Neural cell (in vitro differentiated cells): Measurements from ENCODE around the gene CRB2. TPM values are rescaled to one million over a fixed set of nuclear protein-coding genes. Genes with fewer than 3 reads are reported as not detected.

Experiments used
- H2AFZ ChIP-seq: fragments of 200-600, 300-800 bp; sonication (generic), shearing (Covaris generic); 2 replicates; pipeline ENCODE4 v1.6.0; 2014; ENCODE audit warnings: low read depth, mild to moderate bottlenecking, antibody characterized with exemption, low read length, moderate library complexity
- H3F3A ChIP-seq: fragments of 200-600 bp; shearing (Covaris generic); 2 replicates; pipeline ENCODE4 v1.6.1; 2016; ENCODE audit warnings: mild to moderate bottlenecking, moderate library complexity, mixed read lengths, antibody characterized with exemption, low read length; ENCODE audit not compliant: insufficient read depth, poor library complexity, severe bottlenecking
- H3K27ac ChIP-seq: fragments of 200-600, 300-800 bp; sonication (generic), shearing (Covaris generic); 2 replicates; pipeline ENCODE4 v1.5.1; 2014; ENCODE audit warnings: mild to moderate bottlenecking, low read length, moderate library complexity
- H3K27me3 ChIP-seq: fragments of 300-800, 200-600 bp; sonication (generic), shearing (Covaris generic); 2 replicates; pipeline ENCODE4 v1.6.0; 2014; ENCODE audit warnings: mild to moderate bottlenecking, low read depth, low read length, moderate library complexity; ENCODE audit not compliant: insufficient read depth
- H3K36me3 ChIP-seq: fragments of 300-800, 200-600 bp; sonication (generic), shearing (Covaris generic); 2 replicates; pipeline ENCODE4 v1.5.1; 2014; ENCODE audit warnings: mild to moderate bottlenecking, antibody characterized with exemption, low read length, moderate library complexity; ENCODE audit not compliant: insufficient read depth
- H3K4me2 ChIP-seq: fragments of 300-800, 200-600 bp; sonication (generic), shearing (Covaris generic); 2 replicates; pipeline ENCODE4 v1.6.0; 2014; ENCODE audit warnings: mild to moderate bottlenecking, low read length
- H3K4me3 ChIP-seq: fragments of 300-800, 200-600 bp; sonication (generic), shearing (Covaris generic); 2 replicates; pipeline ENCODE4 v1.5.1; 2014; ENCODE audit warnings: mild to moderate bottlenecking, low read length, moderate library complexity
- H3K79me2 ChIP-seq: fragments of 200-600 bp; shearing (Covaris generic); replicated peaks from 2 replicates; pipeline ENCODE4 v1.6.0; 2014; ENCODE audit warnings: mild to moderate bottlenecking, low read length, moderate library complexity; ENCODE audit not compliant: insufficient read depth
- H3K9ac ChIP-seq: fragments of 300-800, 200-600 bp; sonication (generic), shearing (Covaris generic); 2 replicates; pipeline ENCODE4 v1.6.1; 2016; ENCODE audit warnings: mild to moderate bottlenecking, low read length, mixed read lengths
- H3K9me2 ChIP-seq: fragments of 200-600 bp; shearing (Covaris generic); 2 replicates; pipeline ENCODE4 v1.6.1; 2016; ENCODE audit warnings: mild to moderate bottlenecking, low read length, mixed read lengths; ENCODE audit not compliant: insufficient read depth
- H3K9me3 ChIP-seq: fragments of 200-600, 300-800 bp; sonication (generic), shearing (Covaris generic); 2 replicates; pipeline ENCODE4 v1.6.1; 2016; ENCODE audit warnings: mild to moderate bottlenecking, mixed run types, low read length, moderate library complexity, mixed read lengths
- H4K20me1 ChIP-seq: fragments of 200-600 bp; shearing (Covaris generic); 2 replicates; pipeline ENCODE4 v1.6.1; 2016; ENCODE audit warnings: mild to moderate bottlenecking, mixed run types; ENCODE audit not compliant: insufficient read depth
- EP300 ChIP-seq: fragments of 450-650 bp; conservative IDR thresholded peaks from 2 replicates; pipeline ENCODE4 v1.6.1; 2014; ENCODE audit warnings: antibody characterized with exemption, mild to moderate bottlenecking, moderate library complexity; ENCODE audit not compliant: poor library complexity, severe bottlenecking
- EZH2 ChIP-seq: fragments of 200-600, 300-800 bp; shearing (Covaris generic), sonication (generic); IDR thresholded peaks from 2 replicates; pipeline ENCODE4 v1.6.1; 2014; ENCODE audit warnings: antibody characterized with exemption, low read length, borderline replicate concordance, mild to moderate bottlenecking; ENCODE audit not compliant: insufficient read depth, poor library complexity, severe bottlenecking
- MXI1 ChIP-seq: fragments of 450-650 bp; conservative IDR thresholded peaks from 2 replicates; pipeline ENCODE4 v1.6.1; 2014; ENCODE audit warnings: antibody characterized with exemption, mild to moderate bottlenecking; ENCODE audit not compliant: poor library complexity, severe bottlenecking
- POLR2AphosphoS5 ChIP-seq: IDR thresholded peaks from 2 replicates; pipeline ENCODE4 v1.6.1; 2012
- RAD21 ChIP-seq: fragments of 450-650 bp; conservative IDR thresholded peaks from 2 replicates; pipeline ENCODE4 v1.6.1; 2014; ENCODE audit warnings: antibody characterized with exemption, mild to moderate bottlenecking, moderate library complexity
- SMC3 ChIP-seq: fragments of 450-650 bp; conservative IDR thresholded peaks from 2 replicates; pipeline ENCODE4 v1.6.1; 2014; ENCODE audit warnings: antibody characterized with exemption, mild to moderate bottlenecking, moderate library complexity; ENCODE audit not compliant: poor library complexity
- TAF1 ChIP-seq: IDR thresholded peaks from 2 replicates; pipeline ENCODE4 v1.6.1; 2012; ENCODE audit warnings: low read depth
- polyA plus RNA-seq: library from polyadenylated mRNA; depleted of rRNA; stranded (reverse); fragments of >200 nt; gene quantifications from 2 replicates; pipeline ENCODE4 v1.2.3, GENCODE V29; 2014
- TF ChIP-seq, protein P1 (sequence below): IDR thresholded peaks from 2 replicates; pipeline ENCODE4 v1.6.1; 2012; ENCODE audit warnings: borderline replicate concordance
- TF ChIP-seq, protein P2 (sequence below): fragments of 450-650 bp; IDR thresholded peaks from 2 replicates; pipeline ENCODE4 v1.5.1; 2014; ENCODE audit warnings: antibody characterized with exemption, mild to moderate bottlenecking, moderate library complexity; ENCODE audit not compliant: poor library complexity, severe bottlenecking

Gene CRB2
- polyA plus RNA-seq, 1 donor from 2014 or later, result 0.32 TPM

GRCh38 chr9:123402981-123403509 is 47.0 kb downstream of the CRB2 start:
- Histone ChIP-seq H3K27ac (no peak overlapping the region), H3K36me3 (no peaks in the 10 kb centered on the region), H3K4me2 (no peak overlapping the region), H3K9me3 (no peaks in the 10 kb centered on the region), H3K79me2 (no peaks in the 10 kb centered on the region), H4K20me1 (no peaks in the 10 kb centered on the region), H3K9ac (no peak overlapping the region), H2AFZ (no peak overlapping the region), H3K27me3 (no peaks in the 10 kb centered on the region), H3F3A (no peaks in the 10 kb centered on the region), H3K4me3 (no peak overlapping the region), H3K9me2 (no peaks in the 10 kb centered on the region)
- TF ChIP-seq RAD21 (no peak), POLR2AphosphoS5 (no peak), EZH2 (no peak), EP300 (no peak), TAF1 (no peak), MXI1 (no peak), SMC3 (no peak)
- TF ChIP-seq, protein P1, sequence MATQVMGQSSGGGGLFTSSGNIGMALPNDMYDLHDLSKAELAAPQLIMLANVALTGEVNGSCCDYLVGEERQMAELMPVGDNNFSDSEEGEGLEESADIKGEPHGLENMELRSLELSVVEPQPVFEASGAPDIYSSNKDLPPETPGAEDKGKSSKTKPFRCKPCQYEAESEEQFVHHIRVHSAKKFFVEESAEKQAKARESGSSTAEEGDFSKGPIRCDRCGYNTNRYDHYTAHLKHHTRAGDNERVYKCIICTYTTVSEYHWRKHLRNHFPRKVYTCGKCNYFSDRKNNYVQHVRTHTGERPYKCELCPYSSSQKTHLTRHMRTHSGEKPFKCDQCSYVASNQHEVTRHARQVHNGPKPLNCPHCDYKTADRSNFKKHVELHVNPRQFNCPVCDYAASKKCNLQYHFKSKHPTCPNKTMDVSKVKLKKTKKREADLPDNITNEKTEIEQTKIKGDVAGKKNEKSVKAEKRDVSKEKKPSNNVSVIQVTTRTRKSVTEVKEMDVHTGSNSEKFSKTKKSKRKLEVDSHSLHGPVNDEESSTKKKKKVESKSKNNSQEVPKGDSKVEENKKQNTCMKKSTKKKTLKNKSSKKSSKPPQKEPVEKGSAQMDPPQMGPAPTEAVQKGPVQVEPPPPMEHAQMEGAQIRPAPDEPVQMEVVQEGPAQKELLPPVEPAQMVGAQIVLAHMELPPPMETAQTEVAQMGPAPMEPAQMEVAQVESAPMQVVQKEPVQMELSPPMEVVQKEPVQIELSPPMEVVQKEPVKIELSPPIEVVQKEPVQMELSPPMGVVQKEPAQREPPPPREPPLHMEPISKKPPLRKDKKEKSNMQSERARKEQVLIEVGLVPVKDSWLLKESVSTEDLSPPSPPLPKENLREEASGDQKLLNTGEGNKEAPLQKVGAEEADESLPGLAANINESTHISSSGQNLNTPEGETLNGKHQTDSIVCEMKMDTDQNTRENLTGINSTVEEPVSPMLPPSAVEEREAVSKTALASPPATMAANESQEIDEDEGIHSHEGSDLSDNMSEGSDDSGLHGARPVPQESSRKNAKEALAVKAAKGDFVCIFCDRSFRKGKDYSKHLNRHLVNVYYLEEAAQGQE, result no peak
- TF ChIP-seq, protein P2, sequence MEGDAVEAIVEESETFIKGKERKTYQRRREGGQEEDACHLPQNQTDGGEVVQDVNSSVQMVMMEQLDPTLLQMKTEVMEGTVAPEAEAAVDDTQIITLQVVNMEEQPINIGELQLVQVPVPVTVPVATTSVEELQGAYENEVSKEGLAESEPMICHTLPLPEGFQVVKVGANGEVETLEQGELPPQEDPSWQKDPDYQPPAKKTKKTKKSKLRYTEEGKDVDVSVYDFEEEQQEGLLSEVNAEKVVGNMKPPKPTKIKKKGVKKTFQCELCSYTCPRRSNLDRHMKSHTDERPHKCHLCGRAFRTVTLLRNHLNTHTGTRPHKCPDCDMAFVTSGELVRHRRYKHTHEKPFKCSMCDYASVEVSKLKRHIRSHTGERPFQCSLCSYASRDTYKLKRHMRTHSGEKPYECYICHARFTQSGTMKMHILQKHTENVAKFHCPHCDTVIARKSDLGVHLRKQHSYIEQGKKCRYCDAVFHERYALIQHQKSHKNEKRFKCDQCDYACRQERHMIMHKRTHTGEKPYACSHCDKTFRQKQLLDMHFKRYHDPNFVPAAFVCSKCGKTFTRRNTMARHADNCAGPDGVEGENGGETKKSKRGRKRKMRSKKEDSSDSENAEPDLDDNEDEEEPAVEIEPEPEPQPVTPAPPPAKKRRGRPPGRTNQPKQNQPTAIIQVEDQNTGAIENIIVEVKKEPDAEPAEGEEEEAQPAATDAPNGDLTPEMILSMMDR, result no peak

DNA sequence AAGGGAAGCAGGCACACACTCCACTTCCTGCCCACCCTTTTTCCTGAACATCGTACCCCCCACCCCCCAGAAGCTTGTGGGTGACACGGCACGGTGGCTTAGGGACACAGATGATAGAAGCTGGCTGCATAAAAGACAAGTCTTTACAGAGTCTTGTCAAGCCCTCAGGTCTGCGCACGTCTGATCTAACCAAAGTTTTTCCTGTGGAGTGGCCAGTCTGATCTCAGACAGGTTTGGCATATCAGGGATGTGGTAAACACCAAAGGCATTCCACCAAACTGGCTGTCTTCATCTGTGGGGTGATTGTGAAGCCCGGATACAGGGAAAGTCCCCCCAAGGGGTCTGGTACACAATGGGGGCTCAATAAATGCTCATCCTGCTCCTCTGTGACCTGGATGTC is 50.0 kb downstream of the CRB2 start:
- no peaks in the 10 kb centered on the region for H3K79me2 ChIP-seq
- no peaks in the 10 kb centered on the region for H3K27me3 ChIP-seq
- TF ChIP-seq, protein P2, result no peak
- TF ChIP-seq SMC3, result no peak
- TF ChIP-seq MXI1, result no peak
- no peak for TF ChIP-seq EZH2
- no peak for TF ChIP-seq EP300
- TF ChIP-seq POLR2AphosphoS5, result no peak
- TF ChIP-seq, protein P1, result no peak
- no peak for TF ChIP-seq TAF1
- TF ChIP-seq RAD21, result no peak
- H3K4me2 ChIP-seq, result no peak overlapping the region
- H2AFZ ChIP-seq, result no peak overlapping the region
- H3K27ac ChIP-seq, result no peak overlapping the region
- no peak overlapping the region for H3K9ac ChIP-seq
- H3K9me3 ChIP-seq, result no peaks in the 10 kb centered on the region
- H3F3A ChIP-seq, result no peaks in the 10 kb centered on the region
- no peaks in the 10 kb centered on the region for H3K9me2 ChIP-seq
- no peaks in the 10 kb centered on the region for H3K36me3 ChIP-seq
- no peaks in the 10 kb centered on the region for H4K20me1 ChIP-seq
- H3K4me3 ChIP-seq, result no peak overlapping the region
